ENCODE data around the gene STRIP1. TPM values are rescaled to one million over a fixed set of nuclear protein-coding genes. Genes with fewer than 3 reads are reported as not detected.

STRIP1 gene
- total RNA-seq, 6 experiments from 2014 or later = 9.9 to 15.5 (median 12.4) TPM

GRCh38 chr1:110068646-110069403 lies 34.4 kb downstream of the STRIP1 start:
- Histone ChIP-seq H3K9me3 (no peaks in the 10 kb centered on the region), H3K4me3 (no peak overlapping the region), H3K36me3 (no peaks in the 10 kb centered on the region), H3K27me3 (peaks cover 23 to 40% of the 10 kb centered on the region in 2 donors), H3K27ac (no peak overlapping the region), H3K4me1 (peaks cover 0 to 8% (median 0%) of the 10 kb centered on the region in 4 donors)
- TF ChIP-seq CTCF (IDR thresholded peaks at IDR 0.05) (no peak), POLR2A (IDR thresholded peaks at IDR 0.05) (no peak)
- intact Hi-C loops (cut with DNase I) = no loop called here
- peak in 1 of 4 donors; percentile 7 for ATAC-seq
- WGBS (ENCODE audit: insufficient coverage, low coverage, low lambda C conversion rate, missing lambda C conversion rate) = 7% methylated on average over 32 of the region's 68 CpGs
- DNase-seq = no peak

- WGBS (ENCODE audit: insufficient coverage, low coverage, low lambda C conversion rate, missing lambda C conversion rate) = 10% methylated on average over 23 of the region's 64 CpGs
- intact Hi-C loops (cut with DNase I) = no loop called here
- Histone ChIP-seq H3K36me3 (no peaks in the 10 kb centered on the region), H3K4me3 (no peak overlapping the region), H3K27me3 (peaks cover 23 to 40% of the 10 kb centered on the region in 2 donors), H3K27ac (no peak overlapping the region), H3K9me3 (no peaks in the 10 kb centered on the region), H3K4me1 (peaks cover 0 to 8% (median 0%) of the 10 kb centered on the region in 4 donors)
- TF ChIP-seq CTCF (IDR thresholded peaks at IDR 0.05) = no peak
- TF ChIP-seq POLR2A (IDR thresholded peaks at IDR 0.05) = no peak
- DNase-seq = no peak
- ATAC-seq = peak; percentile 37 to 64 (median 47)
Observed at GRCh38 chr1:110069404-110070281, 35.2 kb downstream of the STRIP1 start.

- intact Hi-C loops (cut with DNase I) = no loop called here
- DNase-seq = no peak
- WGBS (ENCODE audit: insufficient coverage, low coverage, low lambda C conversion rate, missing lambda C conversion rate) = no CpG with 5 or more reads among the region's 52 CpGs
- ATAC-seq = peak; percentile 11 to 33 (median 18)
- TF ChIP-seq CTCF (IDR thresholded peaks at IDR 0.05) (no peak), POLR2A (IDR thresholded peaks at IDR 0.05) (no peak)
- no peaks in the 10 kb centered on the region for H3K36me3 ChIP-seq
- H3K9me3 ChIP-seq = no peaks in the 10 kb centered on the region
- peaks cover 23 to 40% of the 10 kb centered on the region in 2 donors for H3K27me3 ChIP-seq
- peaks cover 0 to 8% (median 0%) of the 10 kb centered on the region in 4 donors for H3K4me1 ChIP-seq
- no peak overlapping the region for H3K27ac ChIP-seq
- H3K4me3 ChIP-seq = no peak overlapping the region
Observed at GRCh38 chr1:110070282-110070669, 35.9 kb downstream of the STRIP1 start.

GRCh38 chr1:110070671-110071242 lies 36.3 kb downstream of the STRIP1 start, which contains the start of gene ALX3:
Gene ALX3 (minus strand): TSS chr1:110070672. CDS start chr1:110070612, 60 bp downstream.
- intact Hi-C loops (cut with DNase I) = no loop called here
- no peak within 1 kb of the TSS for H3K4me3 ChIP-seq
- H3K27ac ChIP-seq = no peak within 1 kb of the TSS
- H3K9me3 ChIP-seq = no peaks in the 10 kb centered on the region
- DNase-seq = no peak
- no CpG with 5 or more reads among the region's 27 CpGs for WGBS (ENCODE audit: insufficient coverage, low coverage, low lambda C conversion rate, missing lambda C conversion rate)
- TF ChIP-seq CTCF (IDR thresholded peaks at IDR 0.05) = no peak
- no peak for TF ChIP-seq POLR2A (IDR thresholded peaks at IDR 0.05)
- H3K4me1 ChIP-seq = peaks cover 0 to 8% (median 0%) of the 10 kb centered on the region in 4 donors
- no peaks in the 10 kb centered on the region for H3K36me3 ChIP-seq
- H3K27me3 ChIP-seq = peaks cover 23 to 40% of the 10 kb centered on the region in 2 donors
- no peak for ATAC-seq

Data from right lobe of liver (tissue), 6 donors.